GM12878 (cell line): Measurements from ENCODE around the gene AFF2. TPM values are rescaled to one million over a fixed set of nuclear protein-coding genes. Genes with fewer than 3 reads are reported as not detected.

ENCODE experiments used
- ATAC-seq: fragments of 200-7000 bp; cut with Tn5 transposase; 3 replicates; pipeline ENCODE4 v1.9.1; 2020; ENCODE audit warnings: mild to moderate bottlenecking, moderate library complexity
- BruUV-seq: library from RNA; stranded (reverse); fragments of 400-500 nt; replicated peaks from 2 replicates; lab custom pipeline; 2021; lab: Mats Ljungman, UMichigan
- CTCF ChIA-PET: fragments of 300-600 bp; sonication (Branson Sonifier 250); formaldehyde crosslinking; extraction: SDS; loops from one replicate; lab custom pipeline; 2021; ENCODE audit warnings: inconsistent platforms; lab: Yijun Ruan, JAX
- POLR2A ChIA-PET: fragments of 350-600 bp; formaldehyde crosslinking; extraction: SDS; loops from one replicate; lab custom pipeline; 2021; ENCODE audit warnings: inconsistent platforms; lab: Charles Lee
- RAD21 ChIA-PET: fragments of 300-600 bp; sonication (Branson Sonifier 250); formaldehyde crosslinking; loops from one replicate; lab custom pipeline; 2023; ENCODE audit warnings: antibody characterized with exemption; ENCODE audit not compliant: unreplicated experiment; lab: Charles Lee
- SMC1A ChIA-PET: fragments of 300-600 bp; sonication (Branson Sonifier 250); formaldehyde crosslinking; loops from one replicate; lab custom pipeline; 2023; ENCODE audit not compliant: unreplicated experiment, uncharacterized antibody; lab: Charles Lee
- DNase-seq: peaks from one replicate; pipeline ENCODE4 v3.0.0-alpha.2; 2011; ENCODE audit warnings: low read depth, low spot score
- FAIRE-seq: peaks from 3 replicates; lab custom pipeline; 2011; peaks lifted over from hg19 to GRCh38; lab: Jason Lieb, UNC
- H2AFZ ChIP-seq: 2 replicates; pipeline ENCODE4 v1.6.0; 2011; ENCODE audit warnings: low read depth, low read length, control low read depth; ENCODE audit not compliant: control insufficient read depth
- H3K27ac ChIP-seq: 2 replicates; pipeline ENCODE4 v1.5.1; 2011; ENCODE audit warnings: control low read depth; ENCODE audit not compliant: control insufficient read depth, insufficient read depth
- H3K27me3 ChIP-seq, 2 experiments: replicated peaks in 1 of 2; 2 replicates each; pipeline versions ENCODE4 v1.6.0 to v1.6.1; 2011; ENCODE audit warnings: low read length in 1 of 2; ENCODE audit not compliant: control insufficient read depth in 2 of 2, insufficient read depth in 2 of 2
- H3K36me3 ChIP-seq, 2 experiments: 2 replicates each; pipeline ENCODE4 v1.5.1; 2011; ENCODE audit warnings: low read length in 1 of 2; ENCODE audit not compliant: control insufficient read depth in 2 of 2, insufficient read depth in 2 of 2
- H3K4me1 ChIP-seq: 2 replicates; pipeline ENCODE4 v1.6.1; 2011; ENCODE audit warnings: mild to moderate bottlenecking, low read length, moderate library complexity, mixed read lengths; ENCODE audit not compliant: control insufficient read depth, insufficient read depth
- H3K4me2 ChIP-seq: 2 replicates; pipeline ENCODE4 v1.6.0; 2011; ENCODE audit warnings: control low read depth; ENCODE audit not compliant: control insufficient read depth, insufficient read depth
- H3K4me3 ChIP-seq: fragments of 200-600 bp; sonication (generic); 2 replicates; pipeline ENCODE4 v1.5.1; 2016
- H3K79me2 ChIP-seq: 2 replicates; pipeline ENCODE4 v1.6.0; 2011; ENCODE audit warnings: low read length; ENCODE audit not compliant: control insufficient read depth, insufficient read depth
- H3K9ac ChIP-seq: 2 replicates; pipeline ENCODE4 v1.8.0; 2011; ENCODE audit warnings: low read length, control low read depth, mixed read lengths; ENCODE audit not compliant: control insufficient read depth, insufficient read depth
- H3K9me3 ChIP-seq: replicated peaks from 3 replicates; pipeline ENCODE4 v1.5.1; 2011; ENCODE audit warnings: mild to moderate bottlenecking, low read length; ENCODE audit not compliant: control insufficient read depth, insufficient read depth
- H4K20me1 ChIP-seq: 2 replicates; pipeline ENCODE4 v1.6.0; 2011; ENCODE audit not compliant: control insufficient read depth, insufficient read depth
- CBX5 ChIP-seq: sonication (generic); IDR thresholded peaks from 2 replicates; pipeline ENCODE4 v1.6.1; 2016; ENCODE audit warnings: low read depth, moderate library complexity, mild to moderate bottlenecking, inconsistent platforms
- ETV6 ChIP-seq, 2 experiments: fragments of 450-650 bp in 1 of 2; IDR thresholded peaks in 1 of 2; conservative IDR thresholded peaks in 1 of 2; 2 replicates each; pipeline ENCODE4 v1.6.1; 2014; ENCODE audit warnings: antibody characterized with exemption in 1 of 2, borderline replicate concordance in 1 of 2, low read depth in 1 of 2, mild to moderate bottlenecking in 1 of 2, moderate library complexity in 1 of 2
- MLLT1 ChIP-seq: fragments of 450-650 bp; IDR thresholded peaks from 2 replicates; pipeline ENCODE4 v1.6.1; 2016; ENCODE audit warnings: mild to moderate bottlenecking
- MYB ChIP-seq: fragments of 150-350 bp; IDR thresholded peaks from 2 replicates; pipeline ENCODE4 v1.6.1; 2014; ENCODE audit warnings: mild to moderate bottlenecking, low read depth, low read length, borderline replicate concordance
- NFIC ChIP-seq: IDR thresholded peaks from 2 replicates; pipeline ENCODE4 v1.6.1; 2012; ENCODE audit warnings: low read depth, mild to moderate bottlenecking, inconsistent platforms, low read length, moderate library complexity
- PAX5 ChIP-seq: IDR thresholded peaks from 2 replicates; pipeline ENCODE4 v1.6.1; 2011; ENCODE audit warnings: low read depth, low read length, borderline replicate concordance
- WGBS: methylation state at CpG from one replicate; pipeline ENCODE4 v1.1.6; 2016; ENCODE audit warnings: low lambda C conversion rate; ENCODE audit not compliant: insufficient replicate concordance, insufficient coverage; ENCODE audit errors: missing lambda C conversion rate; 5-methylcytosine and 5-hydroxymethylcytosine counted together
- in situ Hi-C: fragments of 300-500 bp; cut with MboI; formaldehyde crosslinking; loops from 9 replicates; pipeline ENCODE4 v1.14.3; 2018; ENCODE audit warnings: mixed read lengths
- intact Hi-C: fragments of 100-400 bp; cut with micrococcal nuclease; formaldehyde crosslinking; loops from one replicate; pipeline ENCODE4 v1.14.2; 2022; ENCODE audit not compliant: unreplicated experiment
- polyA plus RNA-seq, 11 experiments: library from polyadenylated mRNA; depleted of rRNA in 4 of 11; unstranded in 6 of 11; stranded (reverse) in 5 of 11; fragments of >200 nt; fragmentation: Nextera tagmentation in 4 of 11; fragmentation: Illumina TruSeq in 1 of 11; extraction: Ambion mirVana in 4 of 11; extraction: Trizol in 1 of 11; gene quantifications; 1 replicate in 1 of 11; 2 replicates in 10 of 11; pipeline versions ENCODE4 v1.2.1 to v1.2.3, GENCODE V29; 2011 to 2016; ENCODE audit warnings: inconsistent platforms in 2 of 11, missing spikeins in 2 of 11, low read depth in 1 of 11
- total RNA-seq, 4 experiments: library from RNA; depleted of rRNA in 3 of 4; stranded (reverse); fragments of >200 nt in 3 of 4; fragmentation: Illumina TruSeq in 1 of 4; extraction: Trizol in 1 of 4; gene quantifications; 2 replicates each; pipeline versions ENCODE4 v1.2.1 to v1.2.3, GENCODE V29; 2013 to 2021

AFF2 gene
- total and polyA plus RNA-seq, 10 of the 15 experiments (the other 5 are each of a cell fraction or from before 2014, with no cell fraction given) = under 0.01 to 0.03 TPM; not detected in 8

DNA sequence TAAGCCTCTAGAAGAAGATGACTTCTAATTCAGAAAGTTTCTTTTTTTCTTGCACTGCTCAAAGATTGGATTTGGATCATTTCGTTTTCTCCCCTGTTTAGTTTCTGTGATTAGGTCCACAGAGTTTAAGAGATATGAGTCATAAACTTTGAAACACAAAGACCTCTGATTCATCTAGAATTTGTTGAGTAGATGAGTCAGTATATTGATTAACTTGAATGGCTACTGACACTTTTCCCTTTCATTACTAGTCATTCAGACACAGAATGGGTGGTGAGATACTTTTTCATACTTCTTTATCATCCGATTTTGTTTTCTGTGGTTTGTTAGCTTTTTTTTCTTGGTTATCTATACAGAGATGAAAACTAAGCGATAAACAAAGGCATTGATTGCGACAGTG is 34.1 kb upstream of the AFF2 start (continued):
- TF ChIP-seq MLLT1 = no peak
- no peak for TF ChIP-seq ETV6 (conservative IDR thresholded peaks at IDR 0.05 in 1 of 2, IDR thresholded peaks at IDR 0.05 in 1 of 2; ENCODE audit: borderline replicate concordance in 1 of 2, low read depth in 1 of 2)
- peak; percentile 27; the same call in 1 of the 2 replicates for TF ChIP-seq NFIC
- TF ChIP-seq, all 136 proteins: peak for 4

- Histone ChIP-seq H3K4me1 (no peaks in the 10 kb centered on the region), H3K79me2 (no peaks in the 10 kb centered on the region), H3K4me3 (no peak overlapping the region), H2AFZ (no peak overlapping the region), H3K9ac (no peak overlapping the region), H3K9me3 (no peaks in the 10 kb centered on the region), H3K36me3 (no peaks in the 10 kb centered on the region), H4K20me1 (no peaks in the 10 kb centered on the region)
- intact Hi-C loops = no loop called here
- ChIA-PET CTCF (no interaction called here), POLR2A (no interaction called here), SMC1A (no interaction called here)
- no TSS peak for BruUV-seq
- no peak for ATAC-seq
- WGBS = 20% methylated on average over 2 of the region's 2 CpGs
- no peak for FAIRE-seq
- TF ChIP-seq CBX5 (no peak), PAX5 (peak; percentile 94), MYB (no peak)
- TF ChIP-seq, all 136 proteins: peak for 1
- no peak overlapping the region for H3K27ac ChIP-seq
- in situ Hi-C loops = no loop called here
- H3K4me2 ChIP-seq = no peak overlapping the region
- no peaks in the 10 kb centered on the region for H3K27me3 ChIP-seq
- DNase-seq = no peak
- RAD21 ChIA-PET = no interaction called here
Measured at GRCh38 chrX:148470324-148470723, 30.1 kb upstream of the AFF2 start.
